Body of pancreas (tissue), 4 donors: ENCODE data around the gene TCP11L2. TPM values are rescaled to one million over a fixed set of nuclear protein-coding genes. Genes with fewer than 3 reads are reported as not detected.

Experiments
- ATAC-seq: fragments of 150-250 bp; one replicate; pipeline ENCODE4 v1.9.1; 2016
- DNase-seq, 4 donors: peaks; one replicate each; pipeline ENCODE4 v3.0.0-alpha.2; 2019
- H3K27ac ChIP-seq, 4 donors: fragments of 200-600 bp; sonication (generic); 1 replicate in 3 of 4; 2 replicates in 1 of 4; pipeline versions ENCODE4 v1.5.1 to v1.6.1; 2016 to 2019; ENCODE audit warnings: mild to moderate bottlenecking in 1 of 4, mixed read lengths in 1 of 4, moderate library complexity in 1 of 4
- H3K27me3 ChIP-seq, 2 donors: fragments of 200-600 bp; sonication (generic); one replicate each; pipeline ENCODE4 v1.6.0; 2016; ENCODE audit warnings: mild to moderate bottlenecking in 1 of 2
- H3K36me3 ChIP-seq, 2 donors: fragments of 200-600 bp; sonication (generic); replicated peaks in 1 of 2; 2 replicates each; pipeline ENCODE4 v1.5.1; 2016; ENCODE audit warnings: low read depth in 2 of 2; ENCODE audit not compliant: insufficient read depth in 1 of 2
- H3K4me1 ChIP-seq: fragments of 200-600 bp; sonication (generic); one replicate; pipeline ENCODE4 v1.6.0; 2016
- H3K4me3 ChIP-seq, 2 donors: fragments of 200-600 bp; sonication (generic); 1 replicate in 1 of 2; 2 replicates in 1 of 2; pipeline ENCODE4 v1.5.1; 2016 to 2019
- H3K9me3 ChIP-seq, 3 donors: fragments of 200-600 bp; sonication (generic); 1 replicate in 2 of 3; 2 replicates in 1 of 3; pipeline ENCODE4 v1.5.1; 2016
- POLR2A ChIP-seq, 3 donors: fragments of 450-650 bp; IDR thresholded peaks; one replicate each; pipeline ENCODE4 v1.6.1; 2016; ENCODE audit warnings: antibody characterized with exemption in 3 of 3, mild to moderate bottlenecking in 2 of 3
- WGBS, 2 donors: methylation state at CpG; one replicate each; pipeline ENCODE4 v1.1.5; 2017; 5-methylcytosine and 5-hydroxymethylcytosine counted together
- intact Hi-C: fragments of 100-400 bp; cut with DNase I; formaldehyde crosslinking; loops from one replicate; pipeline ENCODE4 v1.15.1; 2023
- total RNA-seq, 2 donors: library from RNA; depleted of rRNA; stranded (reverse); fragments of >200 nt; gene quantifications; one replicate each; pipeline ENCODE4 v1.1.0, GENCODE V29; 2016
- TF ChIP-seq, protein P1 (sequence below), 7 experiments: fragments of 450-650 bp in 4 of 7; fragments of 200-600 bp in 3 of 7; sonication (generic) in 3 of 7; IDR thresholded peaks; one replicate each; pipeline ENCODE4 v1.5.1; 2016 to 2019; ENCODE audit warnings: antibody characterized with exemption in 7 of 7

TCP11L2 gene
- total RNA-seq, 2 donors from 2014 or later: 16.1 to 19.1 TPM

GRCh38 chr12:106344131-106344530 is 41.6 kb downstream of the TCP11L2 start:
- no peak for TF ChIP-seq POLR2A (IDR thresholded peaks at IDR 0.05)
- TF ChIP-seq, protein P1, sequence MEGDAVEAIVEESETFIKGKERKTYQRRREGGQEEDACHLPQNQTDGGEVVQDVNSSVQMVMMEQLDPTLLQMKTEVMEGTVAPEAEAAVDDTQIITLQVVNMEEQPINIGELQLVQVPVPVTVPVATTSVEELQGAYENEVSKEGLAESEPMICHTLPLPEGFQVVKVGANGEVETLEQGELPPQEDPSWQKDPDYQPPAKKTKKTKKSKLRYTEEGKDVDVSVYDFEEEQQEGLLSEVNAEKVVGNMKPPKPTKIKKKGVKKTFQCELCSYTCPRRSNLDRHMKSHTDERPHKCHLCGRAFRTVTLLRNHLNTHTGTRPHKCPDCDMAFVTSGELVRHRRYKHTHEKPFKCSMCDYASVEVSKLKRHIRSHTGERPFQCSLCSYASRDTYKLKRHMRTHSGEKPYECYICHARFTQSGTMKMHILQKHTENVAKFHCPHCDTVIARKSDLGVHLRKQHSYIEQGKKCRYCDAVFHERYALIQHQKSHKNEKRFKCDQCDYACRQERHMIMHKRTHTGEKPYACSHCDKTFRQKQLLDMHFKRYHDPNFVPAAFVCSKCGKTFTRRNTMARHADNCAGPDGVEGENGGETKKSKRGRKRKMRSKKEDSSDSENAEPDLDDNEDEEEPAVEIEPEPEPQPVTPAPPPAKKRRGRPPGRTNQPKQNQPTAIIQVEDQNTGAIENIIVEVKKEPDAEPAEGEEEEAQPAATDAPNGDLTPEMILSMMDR (IDR thresholded peaks at IDR 0.05): no peak
- DNase-seq (no peak), ATAC-seq (no peak)
- Histone ChIP-seq H3K36me3 (peaks cover 0 to 2% of the 10 kb centered on the region in 2 donors), H3K4me3 (no peak overlapping the region), H3K9me3 (no peaks in the 10 kb centered on the region), H3K27me3 (no peaks in the 10 kb centered on the region), H3K4me1 (peaks cover 21% of the 10 kb centered on the region), H3K27ac (no peak overlapping the region)
- intact Hi-C loops: no loop called here
- 87 to 88% methylated on average over 5 of the region's 5 CpGs for WGBS, 2 donors

GRCh38 chr12:106345746-106346145 is 43.2 kb downstream of the TCP11L2 start:
- Histone ChIP-seq H3K4me1 (peaks cover 21% of the 10 kb centered on the region), H3K4me3 (no peak overlapping the region), H3K36me3 (peaks cover 0 to 2% of the 10 kb centered on the region in 2 donors), H3K9me3 (no peaks in the 10 kb centered on the region), H3K27ac (no peak overlapping the region), H3K27me3 (no peaks in the 10 kb centered on the region)
- peak in 3 of 4 donors; percentile 36 to 43 (median 41) for DNase-seq
- intact Hi-C loops: no loop called here
- ATAC-seq: peak; percentile 41
- no peak for TF ChIP-seq POLR2A (IDR thresholded peaks at IDR 0.05)
- TF ChIP-seq, protein P1 (IDR thresholded peaks at IDR 0.05): peak in 6 of 7 experiments; percentile 7 to 49 (median 29)
- 77 to 78% methylated on average over 5 of the region's 5 CpGs for WGBS, 2 donors

GRCh38 chr12:106348411-106348810 is 45.9 kb downstream of the TCP11L2 start:
- TF ChIP-seq, protein P1 (IDR thresholded peaks at IDR 0.05): no peak
- TF ChIP-seq POLR2A (IDR thresholded peaks at IDR 0.05): no peak
- intact Hi-C loops: no loop called here
- Histone ChIP-seq H3K27me3 (no peaks in the 10 kb centered on the region), H3K9me3 (no peaks in the 10 kb centered on the region), H3K36me3 (peaks cover 0 to 2% of the 10 kb centered on the region in 2 donors), H3K4me1 (peaks cover 1% of the 10 kb centered on the region), H3K4me3 (no peak overlapping the region), H3K27ac (no peak overlapping the region)
- WGBS, 2 donors: 34 to 38% methylated on average over 4 of the region's 4 CpGs
- no peak for DNase-seq
- no peak for ATAC-seq

- H3K9me3 ChIP-seq: no peaks in the 10 kb centered on the region
- 68 to 72% methylated on average over 6 of the region's 6 CpGs for WGBS, 2 donors
- ATAC-seq (no peak), DNase-seq (no peak)
- TF ChIP-seq POLR2A (IDR thresholded peaks at IDR 0.05): no peak
- TF ChIP-seq, protein P1 (IDR thresholded peaks at IDR 0.05): no peak
- no peaks in the 10 kb centered on the region for H3K27me3 ChIP-seq
- intact Hi-C loops: no loop called here
- peaks cover 5% of the 10 kb centered on the region for H3K4me1 ChIP-seq
- no peaks in the 10 kb centered on the region for H3K36me3 ChIP-seq
- no peak overlapping the region for H3K27ac ChIP-seq
- H3K4me3 ChIP-seq: no peak overlapping the region
Measured at GRCh38 chr12:106353175-106353574, 50.6 kb downstream of the TCP11L2 start.
